PC-3 (cell line): ENCODE data around the gene NSUN2.

Experiments used
- EZH2 ChIP-seq: fragments of 300-600 bp; sonication (generic); IDR thresholded peaks from one replicate; pipeline ENCODE4 v1.6.1; 2017; ENCODE audit warnings: antibody characterized with exemption, mild to moderate bottlenecking, low read length; ENCODE audit not compliant: unreplicated experiment
- TF ChIP-seq, protein P1 (sequence below): fragments of 300-600 bp; sonication (generic); conservative IDR thresholded peaks from 2 replicates; pipeline ENCODE4 v1.5.1; 2017; ENCODE audit warnings: antibody characterized with exemption, low read depth, mild to moderate bottlenecking, low read length

DNA sequence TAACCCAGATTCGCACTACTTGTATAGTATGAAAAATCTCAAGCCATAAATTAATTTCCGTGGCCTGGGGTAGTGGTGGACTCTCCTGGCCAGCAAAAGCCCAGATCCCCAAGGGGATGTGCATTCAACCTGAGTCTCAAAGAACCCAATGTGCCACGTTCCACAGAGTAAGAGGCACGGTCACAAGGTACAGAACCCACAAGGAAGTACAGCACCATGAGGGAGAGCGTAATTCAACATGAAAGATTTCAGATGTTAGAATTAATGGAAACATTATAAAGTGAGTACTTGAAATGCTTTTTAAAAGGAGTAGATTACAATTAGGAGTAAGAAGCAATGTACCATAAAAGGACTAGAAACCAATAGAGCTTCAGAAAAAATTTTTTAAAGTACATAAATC lies 23.8 kb upstream of the NSUN2 start:
- TF ChIP-seq EZH2 = no peak
- TF ChIP-seq, protein P1, sequence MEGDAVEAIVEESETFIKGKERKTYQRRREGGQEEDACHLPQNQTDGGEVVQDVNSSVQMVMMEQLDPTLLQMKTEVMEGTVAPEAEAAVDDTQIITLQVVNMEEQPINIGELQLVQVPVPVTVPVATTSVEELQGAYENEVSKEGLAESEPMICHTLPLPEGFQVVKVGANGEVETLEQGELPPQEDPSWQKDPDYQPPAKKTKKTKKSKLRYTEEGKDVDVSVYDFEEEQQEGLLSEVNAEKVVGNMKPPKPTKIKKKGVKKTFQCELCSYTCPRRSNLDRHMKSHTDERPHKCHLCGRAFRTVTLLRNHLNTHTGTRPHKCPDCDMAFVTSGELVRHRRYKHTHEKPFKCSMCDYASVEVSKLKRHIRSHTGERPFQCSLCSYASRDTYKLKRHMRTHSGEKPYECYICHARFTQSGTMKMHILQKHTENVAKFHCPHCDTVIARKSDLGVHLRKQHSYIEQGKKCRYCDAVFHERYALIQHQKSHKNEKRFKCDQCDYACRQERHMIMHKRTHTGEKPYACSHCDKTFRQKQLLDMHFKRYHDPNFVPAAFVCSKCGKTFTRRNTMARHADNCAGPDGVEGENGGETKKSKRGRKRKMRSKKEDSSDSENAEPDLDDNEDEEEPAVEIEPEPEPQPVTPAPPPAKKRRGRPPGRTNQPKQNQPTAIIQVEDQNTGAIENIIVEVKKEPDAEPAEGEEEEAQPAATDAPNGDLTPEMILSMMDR = no peak
